ENCODE data around the gene IMMP1L.

Gene IMMP1L, protein sequence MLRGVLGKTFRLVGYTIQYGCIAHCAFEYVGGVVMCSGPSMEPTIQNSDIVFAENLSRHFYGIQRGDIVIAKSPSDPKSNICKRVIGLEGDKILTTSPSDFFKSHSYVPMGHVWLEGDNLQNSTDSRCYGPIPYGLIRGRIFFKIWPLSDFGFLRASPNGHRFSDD

DNA sequence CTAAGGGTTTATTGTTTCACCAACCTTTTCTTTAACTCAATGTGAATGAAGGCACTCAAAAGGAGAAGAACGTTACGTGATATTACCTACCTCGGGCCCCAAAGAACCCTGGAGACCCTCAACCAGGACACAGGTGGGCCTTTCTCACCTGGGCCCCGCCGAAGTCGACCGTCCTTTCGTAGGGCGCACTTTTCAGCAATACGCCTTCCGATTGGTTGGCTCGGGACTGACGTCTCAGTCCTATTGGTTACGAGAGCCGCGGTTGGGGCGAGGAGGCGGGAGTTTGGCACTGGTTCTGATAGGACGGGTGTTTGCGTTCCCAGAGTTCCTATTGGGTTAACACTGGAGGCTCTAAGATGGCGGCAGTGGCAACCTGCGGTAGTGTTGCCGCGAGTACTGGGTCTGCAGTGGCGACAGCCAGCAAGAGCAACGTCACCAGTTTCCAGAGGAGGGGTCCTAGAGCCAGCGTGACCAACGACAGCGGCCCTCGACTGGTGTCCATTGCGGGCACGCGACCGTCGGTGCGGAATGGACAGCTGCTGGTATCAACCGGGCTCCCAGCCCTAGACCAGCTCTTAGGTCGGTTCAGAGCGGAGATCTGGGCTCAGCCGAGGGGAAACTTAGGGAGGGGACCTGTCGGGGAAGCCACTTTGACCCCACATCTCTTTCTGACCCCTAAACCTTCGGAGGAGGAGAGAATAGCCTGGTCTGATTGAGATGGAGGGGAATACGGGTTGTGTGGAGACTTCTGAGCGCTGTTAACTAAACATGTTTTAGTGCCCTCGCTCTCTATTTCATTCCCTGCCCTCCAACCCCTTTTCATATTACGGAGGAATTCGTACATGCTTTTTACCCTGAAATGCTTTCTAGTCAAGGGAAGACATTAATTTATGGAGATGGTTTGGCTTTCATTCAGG, at the start of gene IMMP1L, which contains the start of gene ELP4:
Gene IMMP1L (minus strand): TSS at position 194 of the 917 bp plus-strand sequence. CDS start 46,346 bp downstream, outside the sequence.
Gene ELP4 (plus strand): TSS at position 339 of the 917 bp plus-strand sequence. CDS start 18 bp downstream, at position 357.
- TF ChIP-seq, protein P1, sequence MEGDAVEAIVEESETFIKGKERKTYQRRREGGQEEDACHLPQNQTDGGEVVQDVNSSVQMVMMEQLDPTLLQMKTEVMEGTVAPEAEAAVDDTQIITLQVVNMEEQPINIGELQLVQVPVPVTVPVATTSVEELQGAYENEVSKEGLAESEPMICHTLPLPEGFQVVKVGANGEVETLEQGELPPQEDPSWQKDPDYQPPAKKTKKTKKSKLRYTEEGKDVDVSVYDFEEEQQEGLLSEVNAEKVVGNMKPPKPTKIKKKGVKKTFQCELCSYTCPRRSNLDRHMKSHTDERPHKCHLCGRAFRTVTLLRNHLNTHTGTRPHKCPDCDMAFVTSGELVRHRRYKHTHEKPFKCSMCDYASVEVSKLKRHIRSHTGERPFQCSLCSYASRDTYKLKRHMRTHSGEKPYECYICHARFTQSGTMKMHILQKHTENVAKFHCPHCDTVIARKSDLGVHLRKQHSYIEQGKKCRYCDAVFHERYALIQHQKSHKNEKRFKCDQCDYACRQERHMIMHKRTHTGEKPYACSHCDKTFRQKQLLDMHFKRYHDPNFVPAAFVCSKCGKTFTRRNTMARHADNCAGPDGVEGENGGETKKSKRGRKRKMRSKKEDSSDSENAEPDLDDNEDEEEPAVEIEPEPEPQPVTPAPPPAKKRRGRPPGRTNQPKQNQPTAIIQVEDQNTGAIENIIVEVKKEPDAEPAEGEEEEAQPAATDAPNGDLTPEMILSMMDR (conservative IDR thresholded peaks at IDR 0.05; ENCODE audit: control insufficient read depth, insufficient read depth, low read depth, low read length): no peak
- peak; percentile 95 for DNase-seq (ENCODE audit: low read depth)
- H3K4me3 ChIP-seq (ENCODE audit: control insufficient read depth, low read depth, low read length): peak within 1 kb of the TSS; percentile 91

DNA sequence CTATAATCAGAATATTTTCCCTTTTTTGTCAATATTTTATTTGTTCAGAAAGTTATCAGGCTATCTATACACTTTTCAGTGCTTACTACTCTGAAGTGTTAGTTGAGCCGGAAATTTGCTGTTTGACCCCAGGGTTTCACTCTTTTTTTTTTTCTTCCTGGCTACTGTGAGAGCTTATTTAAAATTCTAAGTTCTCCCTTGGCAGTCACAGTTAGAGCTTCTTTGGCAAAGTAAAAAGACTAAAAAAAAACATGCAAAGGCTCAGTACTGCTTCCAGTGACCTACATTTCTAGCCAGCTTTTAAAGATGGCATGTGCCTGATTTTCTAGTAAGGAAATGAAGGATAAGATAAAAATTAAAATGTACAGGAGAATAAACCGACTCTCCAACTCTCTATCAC, 48.6 kb upstream of the IMMP1L start:
- no peak for DNase-seq (ENCODE audit: low read depth)
- TF ChIP-seq, protein P1 (conservative IDR thresholded peaks at IDR 0.05; ENCODE audit: control insufficient read depth, insufficient read depth, low read depth, low read length): no peak
- no peak overlapping the region for H3K4me3 ChIP-seq (ENCODE audit: control insufficient read depth, low read depth, low read length)

DNA sequence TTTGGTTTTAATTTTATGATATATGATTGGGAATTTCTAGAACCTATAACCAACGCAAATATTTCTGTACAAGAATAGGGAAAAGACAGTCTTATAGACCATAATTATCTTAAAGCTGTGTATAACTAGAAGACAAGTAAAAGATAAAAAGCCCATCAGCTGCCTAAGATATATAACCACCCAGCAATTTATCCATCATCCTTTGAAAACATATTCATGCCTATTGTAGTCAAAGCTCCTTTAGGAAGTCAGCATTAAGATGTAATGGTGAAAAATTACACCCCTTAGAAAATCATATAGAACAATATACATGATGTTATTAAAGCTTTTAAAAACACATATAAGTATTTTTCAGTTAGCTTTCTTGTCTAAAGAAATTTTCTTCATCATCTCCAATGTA, 46.5 kb upstream of the IMMP1L start:
- no peak for DNase-seq (ENCODE audit: low read depth)

DNA sequence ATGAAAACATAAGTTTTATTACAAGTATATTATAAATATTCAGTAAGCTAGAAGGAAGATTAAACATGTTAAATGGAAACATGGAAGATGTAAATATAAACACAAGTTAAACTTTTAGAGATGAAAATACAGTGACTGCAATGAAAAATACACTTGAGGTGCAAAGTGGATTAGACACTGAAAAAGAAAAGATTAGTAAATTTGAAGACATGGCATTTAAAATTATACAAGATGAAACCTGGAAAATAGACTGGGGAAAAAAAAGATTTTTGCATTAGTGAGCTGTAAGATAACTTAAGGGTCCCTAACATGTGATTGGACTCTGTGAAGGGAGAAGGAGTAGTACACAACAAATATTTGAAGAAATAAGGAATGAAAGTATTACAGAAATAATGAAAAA, 33.4 kb upstream of the IMMP1L start:
- DNase-seq (ENCODE audit: low read depth): no peak
- TF ChIP-seq, protein P1 (conservative IDR thresholded peaks at IDR 0.05; ENCODE audit: control insufficient read depth, insufficient read depth, low read depth, low read length): no peak
- H3K4me3 ChIP-seq (ENCODE audit: control insufficient read depth, low read depth, low read length): no peak overlapping the region

More for the DNA sequence above, 46.5 kb upstream of the IMMP1L start:
- H3K4me3 ChIP-seq (ENCODE audit: control insufficient read depth, low read depth, low read length): no peak overlapping the region
- TF ChIP-seq, protein P1 (conservative IDR thresholded peaks at IDR 0.05; ENCODE audit: control insufficient read depth, insufficient read depth, low read depth, low read length): no peak

DNA sequence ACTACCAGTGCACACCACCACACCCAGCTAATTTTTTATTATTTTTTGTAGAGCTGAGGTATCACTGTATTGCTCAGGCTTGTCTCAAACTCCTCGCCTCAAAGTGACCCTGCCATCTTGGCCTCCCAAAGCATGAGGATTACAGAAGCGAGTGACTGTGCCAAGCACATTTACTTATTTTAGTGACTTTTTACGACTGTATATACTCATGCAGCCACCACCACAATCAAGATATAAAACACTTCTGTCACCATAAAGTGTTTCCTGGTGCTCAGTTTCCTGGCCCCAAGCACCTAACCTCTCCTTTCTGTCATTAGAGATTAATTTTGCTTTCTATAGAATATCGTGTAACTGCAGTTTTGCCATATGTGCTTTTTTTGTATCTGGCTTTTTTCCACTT, 26.1 kb upstream of the IMMP1L start:
- no peak overlapping the region for H3K4me3 ChIP-seq (ENCODE audit: control insufficient read depth, low read depth, low read length)
- no peak for DNase-seq (ENCODE audit: low read depth)
- TF ChIP-seq, protein P1 (conservative IDR thresholded peaks at IDR 0.05; ENCODE audit: control insufficient read depth, insufficient read depth, low read depth, low read length): no peak

DNA sequence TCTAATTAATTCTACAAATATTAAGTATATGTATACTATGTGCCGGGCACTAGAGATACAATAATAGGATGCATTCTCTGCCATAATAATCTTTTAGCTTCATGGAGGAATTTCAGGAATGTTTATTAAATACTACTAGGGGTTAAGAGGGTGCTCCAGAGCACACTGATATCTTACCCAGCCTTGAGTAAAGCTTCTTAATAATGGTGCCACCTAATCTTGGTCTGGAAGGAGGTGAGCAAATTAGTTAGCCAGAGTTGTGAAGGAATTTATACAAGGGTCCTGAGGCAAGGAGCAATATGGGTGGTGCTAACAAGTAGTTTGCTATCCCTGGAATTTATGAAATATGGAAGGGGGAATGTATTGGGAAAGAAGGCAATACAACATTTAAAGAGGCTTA, 21.9 kb upstream of the IMMP1L start:
- no peak for DNase-seq (ENCODE audit: low read depth)
- H3K4me3 ChIP-seq (ENCODE audit: control insufficient read depth, low read depth, low read length): no peak overlapping the region
- TF ChIP-seq, protein P1 (conservative IDR thresholded peaks at IDR 0.05; ENCODE audit: control insufficient read depth, insufficient read depth, low read depth, low read length): no peak

Measured in fibroblast of mammary gland (primary cell).